Measurements from ENCODE around the gene OBSL1. TPM values are rescaled to one million over a fixed set of nuclear protein-coding genes. Genes with fewer than 3 reads are reported as not detected.

The OBSL1 gene
- total RNA-seq, 4 donors from 2014 or later = 47.9 to 72.9 (median 56.5) TPM

DNA sequence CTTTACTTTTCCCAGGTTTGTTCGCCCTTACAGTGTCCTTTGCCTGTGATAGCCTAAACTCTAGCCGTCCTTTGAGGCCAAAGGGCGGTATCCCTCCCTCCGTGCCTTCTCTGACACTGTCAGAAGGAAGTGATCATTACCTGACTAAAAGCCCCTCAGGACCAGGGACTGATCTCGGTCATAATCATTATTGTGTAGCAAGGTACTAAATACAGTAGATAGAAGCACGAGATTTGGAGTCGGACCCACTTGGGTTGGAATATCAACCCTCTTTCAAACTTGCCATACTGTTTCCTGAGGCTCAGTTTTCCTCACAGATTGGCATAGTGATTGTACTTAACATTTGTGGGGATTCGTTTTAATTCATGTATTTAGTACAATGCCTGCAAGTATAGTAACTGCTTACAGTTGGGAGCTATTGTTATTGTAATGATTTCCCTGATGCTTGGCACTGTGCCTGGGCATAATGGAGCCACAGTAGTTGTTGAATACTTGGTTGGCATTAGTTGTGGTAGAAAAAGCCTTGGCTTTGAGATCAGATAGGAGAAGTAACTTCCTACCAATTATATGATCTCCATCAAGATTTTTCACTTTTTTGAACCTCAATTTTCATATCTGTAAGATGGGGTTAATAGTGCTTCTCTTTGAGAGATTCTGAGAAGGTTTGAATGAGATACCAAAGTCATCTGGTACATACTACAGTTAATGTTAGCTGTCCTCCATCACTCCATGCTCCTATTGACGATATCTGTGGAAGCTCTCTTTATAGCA is 27.2 kb upstream of the OBSL1 start:
- in situ Hi-C loops (cut with MboI; ENCODE audit: low sequenced_read_pairs in 4 of 4) (no loop called here), intact Hi-C loops (cut with DNase I; ENCODE audit: low total_unique reads) (loop anchor here (1.0 to 5.0 kb wide), 5 partner anchors 27 to 351 kb away; partner anchors contain the start of genes CHPF, DNPEP, GLB1L and GMPPA)
- H3K36me3 ChIP-seq = peaks cover 0 to 15% of the 10 kb centered on the region in 2 donors
- H3K4me3 ChIP-seq = peak overlapping the region; percentile 73 to 91 (median 84)
- peak overlapping the region; percentile 88 to 96 (median 92) for H3K27ac ChIP-seq
- H3K4me1 ChIP-seq = peaks cover 12 to 16% of the 10 kb centered on the region in 2 donors
- DNase-seq = no peak
- TF ChIP-seq CTCF (IDR thresholded peaks at IDR 0.05 in 4 of 5, conservative IDR thresholded peaks at IDR 0.05 in 1 of 5) = no peak
- no peak for TF ChIP-seq POLR2A (IDR thresholded peaks at IDR 0.05)
- no peak for ATAC-seq
- no peaks in the 10 kb centered on the region for H3K27me3 ChIP-seq
- no peaks in the 10 kb centered on the region for H3K9me3 ChIP-seq

DNA sequence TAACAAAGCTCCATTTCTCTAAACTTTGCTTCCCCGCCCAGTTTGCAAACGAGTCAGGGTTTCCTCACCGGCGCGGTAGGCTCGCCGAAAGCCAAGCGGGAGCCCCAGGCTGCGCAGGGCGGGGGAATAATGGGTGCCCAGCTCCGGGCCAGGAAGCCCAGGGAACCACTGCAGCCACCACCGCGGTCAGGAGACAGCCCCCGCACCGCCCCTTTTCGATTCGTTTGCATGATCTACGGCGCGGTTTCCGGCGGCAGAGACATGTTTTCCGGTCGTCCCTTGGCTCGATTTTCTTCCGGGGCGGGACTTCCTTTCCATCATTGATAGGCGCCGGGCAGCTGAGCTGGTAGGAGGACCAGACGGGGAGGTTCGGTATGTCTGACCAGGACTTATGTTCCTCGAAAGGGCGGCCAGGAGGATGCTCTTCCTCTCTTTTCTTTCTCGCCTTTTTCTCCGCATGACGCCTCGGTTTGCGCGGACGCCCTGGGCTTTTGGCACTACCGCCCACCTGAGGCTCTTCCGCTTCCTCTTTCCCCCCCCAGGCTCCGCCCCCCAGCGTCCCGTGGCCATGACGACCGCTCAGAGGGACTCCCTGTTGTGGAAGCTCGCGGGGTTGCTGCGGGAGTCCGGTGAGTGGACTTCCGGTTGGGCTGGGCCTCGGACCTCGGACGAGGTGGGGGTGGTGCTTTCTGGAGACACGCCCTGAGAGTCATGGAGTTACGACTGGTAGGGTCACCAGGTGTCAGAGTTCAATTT is 26.4 kb upstream of the OBSL1 start, which contains the start of gene STK11IP:
STK11IP (plus strand) TSS at position 306 of the 756 bp plus-strand sequence; CDS start at position 569, 263 bp downstream.
- Histone ChIP-seq H3K27me3 (no peaks in the 10 kb centered on the region), H3K4me3 (peak within 1 kb of the TSS; percentile 73 to 91 (median 84)), H3K9me3 (no peaks in the 10 kb centered on the region), H3K36me3 (peaks cover 0 to 9% of the 10 kb centered on the region in 2 donors), H3K4me1 (peaks cover 12 to 16% of the 10 kb centered on the region in 2 donors), H3K27ac (peak within 1 kb of the TSS; percentile 88 to 96 (median 92))
- intact Hi-C loops (cut with DNase I; ENCODE audit: low total_unique reads) (loop anchor here (1.0 to 5.0 kb wide), 6 partner anchors 26 to 350 kb away; partner anchors contain the start of genes CHPF, DNPEP, GLB1L and GMPPA), in situ Hi-C loops (cut with MboI; ENCODE audit: low sequenced_read_pairs in 4 of 4) (no loop called here)
- TF ChIP-seq POLR2A (IDR thresholded peaks at IDR 0.05) (peak; percentile 51), CTCF (IDR thresholded peaks at IDR 0.05 in 4 of 5, conservative IDR thresholded peaks at IDR 0.05 in 1 of 5) (no peak)
- ATAC-seq (peak; percentile 95 to 98), DNase-seq (peak; percentile 95 to 97)

DNA sequence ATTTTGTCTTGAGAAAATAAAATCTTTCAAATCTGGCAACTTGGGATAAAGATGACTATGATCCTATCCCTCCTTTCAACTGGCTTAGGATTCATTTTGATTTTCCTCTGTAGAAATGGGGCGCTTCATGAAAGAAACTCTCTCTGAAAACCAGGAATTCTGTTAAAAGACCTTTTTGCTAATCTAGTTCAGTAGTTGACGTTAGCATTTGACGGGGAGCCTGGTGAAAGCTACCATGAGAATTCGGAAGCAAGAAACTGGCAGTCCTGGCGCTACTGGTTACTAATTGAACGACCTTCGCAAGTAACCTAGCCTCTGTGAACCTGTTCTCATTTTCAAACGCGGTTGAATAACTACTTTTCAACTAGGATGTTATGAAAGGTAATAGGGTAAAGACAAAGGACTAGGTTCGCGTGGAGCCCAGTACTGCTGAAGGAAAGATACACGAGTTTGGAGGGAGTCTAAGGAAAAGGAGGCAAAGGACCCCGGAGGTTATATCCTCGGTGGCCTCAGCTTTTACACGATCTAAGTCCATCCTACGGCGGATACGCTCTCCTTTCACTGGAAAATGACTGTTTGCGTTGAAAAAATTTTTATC is 25.7 kb upstream of the OBSL1 start:
- intact Hi-C loops (cut with DNase I; ENCODE audit: low total_unique reads) = loop anchor here (1.0 to 5.0 kb wide), 4 partner anchors 45 to 350 kb away; partner anchors contain the start of genes DNPEP, GLB1L, GMPPA and STK16
- ATAC-seq = peak in 1 of 2 donors; percentile 5
- Histone ChIP-seq H3K4me3 (peak overlapping the region; percentile 73 to 91 (median 84)), H3K9me3 (no peaks in the 10 kb centered on the region), H3K27ac (peak overlapping the region; percentile 88 to 96 (median 92)), H3K4me1 (peaks cover 12 to 16% of the 10 kb centered on the region in 2 donors), H3K27me3 (no peaks in the 10 kb centered on the region), H3K36me3 (peaks cover 0 to 2% of the 10 kb centered on the region in 2 donors)
- no peak for DNase-seq
- in situ Hi-C loops (cut with MboI; ENCODE audit: low sequenced_read_pairs in 4 of 4) = no loop called here
- TF ChIP-seq CTCF (IDR thresholded peaks at IDR 0.05 in 4 of 5, conservative IDR thresholded peaks at IDR 0.05 in 1 of 5) (no peak), POLR2A (IDR thresholded peaks at IDR 0.05) (no peak)

- H3K4me1 ChIP-seq = peaks cover 12 to 16% of the 10 kb centered on the region in 2 donors
- H3K27me3 ChIP-seq = no peaks in the 10 kb centered on the region
- H3K9me3 ChIP-seq = no peaks in the 10 kb centered on the region
- intact Hi-C loops (cut with DNase I; ENCODE audit: low total_unique reads) (loop anchor here (5.0 kb wide), 3 partner anchors 98 to 348 kb away; partner anchors contain the start of genes DNPEP, GLB1L, GMPPA and STK16), in situ Hi-C loops (cut with MboI; ENCODE audit: low sequenced_read_pairs in 4 of 4) (no loop called here)
- DNase-seq = no peak
- no peak for TF ChIP-seq POLR2A (IDR thresholded peaks at IDR 0.05)
- TF ChIP-seq CTCF (IDR thresholded peaks at IDR 0.05 in 4 of 5, conservative IDR thresholded peaks at IDR 0.05 in 1 of 5) = no peak
- ATAC-seq = no peak
- no peaks in the 10 kb centered on the region for H3K36me3 ChIP-seq
- H3K27ac ChIP-seq = no peak overlapping the region
- no peak overlapping the region for H3K4me3 ChIP-seq
Measured at GRCh38 chr2:219595256-219595655, 23.9 kb upstream of the OBSL1 start.

Data from gastrocnemius medialis (tissue), 4 donors.